Astrocyte (in vitro differentiated cells and primary cell): ENCODE measurements around the gene GABBR2.

ENCODE experiments used
- EZH2 ChIP-seq: IDR thresholded peaks from 2 replicates; pipeline ENCODE4 v1.6.1; 2012; ENCODE audit warnings: mild to moderate bottlenecking, low read length, inconsistent platforms; ENCODE audit not compliant: insufficient read depth
- TF ChIP-seq, protein P1 (sequence below): IDR thresholded peaks from 2 replicates; pipeline ENCODE4 v1.5.1; 2011; ENCODE audit warnings: low read depth, mild to moderate bottlenecking, inconsistent platforms, low read length, moderate library complexity; ENCODE audit not compliant: insufficient read depth

DNA sequence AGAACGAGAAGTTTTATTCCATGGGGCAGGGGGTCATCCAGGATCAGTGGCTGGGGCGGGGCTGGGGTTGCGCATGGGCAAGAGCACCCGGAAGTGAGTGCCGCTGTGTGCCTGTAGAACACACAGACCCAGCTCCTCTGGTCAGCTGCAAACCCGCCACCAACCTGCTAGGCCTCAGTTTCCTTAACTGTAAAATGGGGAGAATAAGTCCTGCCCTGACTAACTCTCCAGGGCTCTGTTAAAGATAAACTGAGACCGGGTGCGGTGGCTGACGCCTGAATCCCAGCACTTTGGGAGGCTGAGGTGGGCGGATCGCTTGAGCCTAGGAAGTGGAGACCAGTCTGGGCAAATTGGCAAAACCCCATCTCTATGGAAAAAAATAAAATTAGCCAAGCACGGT lies 152.2 kb downstream of the GABBR2 start:
- TF ChIP-seq, protein P1, sequence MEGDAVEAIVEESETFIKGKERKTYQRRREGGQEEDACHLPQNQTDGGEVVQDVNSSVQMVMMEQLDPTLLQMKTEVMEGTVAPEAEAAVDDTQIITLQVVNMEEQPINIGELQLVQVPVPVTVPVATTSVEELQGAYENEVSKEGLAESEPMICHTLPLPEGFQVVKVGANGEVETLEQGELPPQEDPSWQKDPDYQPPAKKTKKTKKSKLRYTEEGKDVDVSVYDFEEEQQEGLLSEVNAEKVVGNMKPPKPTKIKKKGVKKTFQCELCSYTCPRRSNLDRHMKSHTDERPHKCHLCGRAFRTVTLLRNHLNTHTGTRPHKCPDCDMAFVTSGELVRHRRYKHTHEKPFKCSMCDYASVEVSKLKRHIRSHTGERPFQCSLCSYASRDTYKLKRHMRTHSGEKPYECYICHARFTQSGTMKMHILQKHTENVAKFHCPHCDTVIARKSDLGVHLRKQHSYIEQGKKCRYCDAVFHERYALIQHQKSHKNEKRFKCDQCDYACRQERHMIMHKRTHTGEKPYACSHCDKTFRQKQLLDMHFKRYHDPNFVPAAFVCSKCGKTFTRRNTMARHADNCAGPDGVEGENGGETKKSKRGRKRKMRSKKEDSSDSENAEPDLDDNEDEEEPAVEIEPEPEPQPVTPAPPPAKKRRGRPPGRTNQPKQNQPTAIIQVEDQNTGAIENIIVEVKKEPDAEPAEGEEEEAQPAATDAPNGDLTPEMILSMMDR = no peak
- TF ChIP-seq EZH2 = no peak
